ENCODE measurements around the gene TLCD3B. TPM values are rescaled to one million over a fixed set of nuclear protein-coding genes. Genes with fewer than 3 reads are reported as not detected.
"Not testable (repeated sequence)": the region's sequence is repeated elsewhere in the genome, so short reads cannot be mapped to it uniquely, and the experiment has no call there.

TLCD3B gene
- total RNA-seq, 1 donor from 2014 or later: 2.1 TPM

GRCh38 chr16:30018731-30019158 lies 12.3 kb downstream of the TLCD3B start:
- H3K4me3 Mint-ChIP-seq: peak overlapping the region; percentile 48
- no peak overlapping the region for H3K27ac Mint-ChIP-seq
- H3K9me3 Mint-ChIP-seq: no peaks in the 10 kb centered on the region
- peaks cover 20% of the 10 kb centered on the region for H3K27me3 Mint-ChIP-seq
- H3K4me1 Mint-ChIP-seq (ENCODE audit: unreplicated experiment): peaks cover 5% of the 10 kb centered on the region
- H3K36me3 Mint-ChIP-seq: no peaks in the 10 kb centered on the region
- TF ChIP-seq CTCF (conservative IDR thresholded peaks at IDR 0.05): no peak
- DNase-seq (ENCODE audit: extremely low spot score, unreplicated experiment): no peak

GRCh38 chr16:30017937-30018336 lies 13.1 kb downstream of the TLCD3B start:
- not testable (repeated sequence) for H3K4me1 Mint-ChIP-seq (ENCODE audit: unreplicated experiment)

GRCh38 chr16:30017277-30017656 lies 13.8 kb downstream of the TLCD3B start:
- H3K9me3 Mint-ChIP-seq: no peaks in the 10 kb centered on the region
- no peak for TF ChIP-seq CTCF (conservative IDR thresholded peaks at IDR 0.05)
- DNase-seq (ENCODE audit: extremely low spot score, unreplicated experiment): no peak
- H3K4me3 Mint-ChIP-seq: no peak overlapping the region
- no peaks in the 10 kb centered on the region for H3K36me3 Mint-ChIP-seq
- H3K27ac Mint-ChIP-seq: no peak overlapping the region
- peaks cover 5% of the 10 kb centered on the region for H3K4me1 Mint-ChIP-seq (ENCODE audit: unreplicated experiment)
- H3K27me3 Mint-ChIP-seq: peaks cover 21% of the 10 kb centered on the region

More at GRCh38 chr16:30017937-30018336, 13.1 kb downstream of the TLCD3B start:
- not testable (repeated sequence) for DNase-seq (ENCODE audit: extremely low spot score, unreplicated experiment); H3K27ac Mint-ChIP-seq; H3K4me3 Mint-ChIP-seq; H3K9me3 Mint-ChIP-seq; H3K36me3 Mint-ChIP-seq
- peaks cover 20% of the 10 kb centered on the region for H3K27me3 Mint-ChIP-seq

GRCh38 chr16:30016555-30017276 lies 14.4 kb downstream of the TLCD3B start:
- no peak for TF ChIP-seq CTCF (conservative IDR thresholded peaks at IDR 0.05)
- Mint-ChIP-seq H3K4me1 (ENCODE audit: unreplicated experiment) (peaks cover 9% of the 10 kb centered on the region), H3K4me3 (no peak overlapping the region), H3K27me3 (peaks cover 27% of the 10 kb centered on the region), H3K27ac (no peak overlapping the region), H3K36me3 (no peaks in the 10 kb centered on the region), H3K9me3 (no peaks in the 10 kb centered on the region)
- no peak for DNase-seq (ENCODE audit: extremely low spot score, unreplicated experiment)

GRCh38 chr16:30015450-30015849 lies 15.6 kb downstream of the TLCD3B start:
- H3K36me3 Mint-ChIP-seq: not testable (repeated sequence)
- H3K27me3 Mint-ChIP-seq: peaks cover 23% of the 10 kb centered on the region

GRCh38 chr16:30012598-30012997 lies 18.5 kb downstream of the TLCD3B start:
- DNase-seq (ENCODE audit: extremely low spot score, unreplicated experiment); H3K4me1 Mint-ChIP-seq (ENCODE audit: unreplicated experiment); H3K9me3 Mint-ChIP-seq; H3K36me3 Mint-ChIP-seq; H3K4me3 Mint-ChIP-seq; H3K27ac Mint-ChIP-seq: not testable (repeated sequence)
- H3K27me3 Mint-ChIP-seq: peaks cover 34% of the 10 kb centered on the region

More at GRCh38 chr16:30015450-30015849, 15.6 kb downstream of the TLCD3B start:
- DNase-seq (ENCODE audit: extremely low spot score, unreplicated experiment); H3K4me3 Mint-ChIP-seq; H3K27ac Mint-ChIP-seq; H3K4me1 Mint-ChIP-seq (ENCODE audit: unreplicated experiment); H3K9me3 Mint-ChIP-seq: not testable (repeated sequence)

- Mint-ChIP-seq H3K27me3 (peaks cover 34% of the 10 kb centered on the region), H3K9me3 (no peaks in the 10 kb centered on the region), H3K36me3 (no peaks in the 10 kb centered on the region), H3K27ac (no peak overlapping the region), H3K4me1 (ENCODE audit: unreplicated experiment) (peaks cover 4% of the 10 kb centered on the region), H3K4me3 (peak overlapping the region; percentile 92)
- TF ChIP-seq CTCF (conservative IDR thresholded peaks at IDR 0.05): no peak
- DNase-seq (ENCODE audit: extremely low spot score, unreplicated experiment): no peak
Observed at GRCh38 chr16:30011714-30012504, 19.2 kb downstream of the TLCD3B start.
